CD14-positive monocyte (primary cell): ENCODE results near the gene CLEC4C. TPM values are rescaled to one million over a fixed set of nuclear protein-coding genes. Genes with fewer than 3 reads are reported as not detected.

Experiments used
- DNase-seq, 3 donors: peaks; one replicate each; pipeline ENCODE4 v3.0.0-alpha.2; 2011 to 2022
- H2AFZ ChIP-seq: 2 replicates; pipeline ENCODE4 v1.6.0; 2012; ENCODE audit warnings: mild to moderate bottlenecking, low read depth, low read length, inconsistent platforms; ENCODE audit not compliant: insufficient read depth, poor library complexity, severe bottlenecking
- H3K27ac ChIP-seq, 2 donors: 1 replicate in 1 of 2; 2 replicates in 1 of 2; pipeline ENCODE4 v1.5.1; 2012 to 2013; ENCODE audit warnings: low read length in 2 of 2, control low read depth in 1 of 2, inconsistent platforms in 1 of 2, low read depth in 1 of 2, mild to moderate bottlenecking in 1 of 2
- H3K27me3 ChIP-seq, 2 donors: one replicate each; pipeline versions ENCODE4 v1.6.0 to v1.6.1; 2011 to 2013; ENCODE audit warnings: low read length in 2 of 2; ENCODE audit not compliant: control insufficient read depth in 2 of 2, insufficient read depth in 2 of 2
- H3K36me3 ChIP-seq, 2 donors: replicated peaks in 1 of 2; 1 replicate in 1 of 2; 2 replicates in 1 of 2; pipeline versions ENCODE4 v1.5.1 to v1.6.1; 2012 to 2013; ENCODE audit warnings: low read length in 2 of 2, control low read depth in 1 of 2, inconsistent platforms in 1 of 2, mild to moderate bottlenecking in 1 of 2; ENCODE audit not compliant: insufficient read depth in 2 of 2, control insufficient read depth in 1 of 2
- H3K4me1 ChIP-seq, 2 donors: 1 replicate in 1 of 2; 2 replicates in 1 of 2; pipeline versions ENCODE4 v1.5.1 to v1.6.1; 2012 to 2013; ENCODE audit warnings: low read length in 2 of 2, control low read depth in 1 of 2, inconsistent platforms in 1 of 2, mild to moderate bottlenecking in 1 of 2, moderate library complexity in 1 of 2; ENCODE audit not compliant: insufficient read depth in 2 of 2, control insufficient read depth in 1 of 2
- H3K4me2 ChIP-seq: replicated peaks from 2 replicates; pipeline ENCODE3; 2012; ENCODE audit warnings: low read length, moderate library complexity, mild to moderate bottlenecking; ENCODE audit not compliant: poor library complexity, severe bottlenecking; ENCODE audit errors: extremely low read depth
- H3K4me3 ChIP-seq, 3 experiments: fragments of 200-600 bp in 1 of 3; sonication (generic) in 1 of 3; replicated peaks in 1 of 3; 1 replicate in 2 of 3; 2 replicates in 1 of 3; pipeline ENCODE4 v1.5.1; 2011 to 2013; ENCODE audit warnings: low read length in 3 of 3, mild to moderate bottlenecking in 3 of 3, control low read depth in 2 of 3, low read depth in 2 of 3, inconsistent platforms in 1 of 3, moderate library complexity in 1 of 3
- H3K79me2 ChIP-seq: 2 replicates; pipeline ENCODE4 v1.6.0; 2012; ENCODE audit warnings: mild to moderate bottlenecking, control low read depth, inconsistent platforms, low read length, moderate library complexity; ENCODE audit not compliant: insufficient read depth
- H3K9ac ChIP-seq: 2 replicates; pipeline ENCODE4 v1.6.0; 2017; ENCODE audit warnings: low read length, mild to moderate bottlenecking; ENCODE audit not compliant: insufficient read depth, poor library complexity, severe bottlenecking
- H3K9me3 ChIP-seq, 2 donors: replicated peaks in 1 of 2; 1 replicate in 1 of 2; 2 replicates in 1 of 2; pipeline versions ENCODE4 v1.5.1 to v1.6.1; 2012 to 2013; ENCODE audit warnings: low read length in 2 of 2, control low read depth in 1 of 2; ENCODE audit not compliant: control insufficient read depth in 1 of 2, insufficient read depth in 1 of 2
- H4K20me1 ChIP-seq: 2 replicates; pipeline ENCODE4 v1.6.0; 2012; ENCODE audit warnings: mild to moderate bottlenecking, low read length, control low read depth, moderate library complexity; ENCODE audit not compliant: insufficient read depth
- H3K27ac Mint-ChIP-seq, 7 donors: one replicate each; pipeline ENCODE4 v1.8.0; 2020; ENCODE audit warnings: mild to moderate bottlenecking in 7 of 7, mixed read lengths in 7 of 7, moderate library complexity in 6 of 7, inconsistent platforms in 2 of 7
- H3K27me3 Mint-ChIP-seq, 3 donors: one replicate each; pipeline ENCODE4 v1.8.0; 2021 to 2022; ENCODE audit warnings: low read depth in 3 of 3, mild to moderate bottlenecking in 3 of 3, mixed read lengths in 3 of 3, moderate library complexity in 3 of 3, inconsistent platforms in 1 of 3
- H3K36me3 Mint-ChIP-seq, 2 donors: one replicate each; pipeline ENCODE4 v1.8.0; 2020; ENCODE audit warnings: mixed read lengths in 2 of 2, inconsistent platforms in 1 of 2, mild to moderate bottlenecking in 1 of 2
- H3K4me1 Mint-ChIP-seq: one replicate; pipeline ENCODE4 v1.8.0; 2020; ENCODE audit warnings: mild to moderate bottlenecking, mixed read lengths
- H3K4me3 Mint-ChIP-seq, 2 donors: one replicate each; pipeline ENCODE4 v1.8.0; 2020; ENCODE audit warnings: mild to moderate bottlenecking in 2 of 2, mixed read lengths in 2 of 2, moderate library complexity in 1 of 2
- H3K9me3 Mint-ChIP-seq, 7 donors: one replicate each; pipeline ENCODE4 v1.8.0; 2020 to 2022; ENCODE audit warnings: mixed read lengths in 7 of 7, mild to moderate bottlenecking in 6 of 7, moderate library complexity in 6 of 7, inconsistent platforms in 2 of 7
- CTCF ChIP-seq: fragments of 200-600 bp; IDR thresholded peaks from one replicate; pipeline ENCODE4 v1.8.0; 2022; ENCODE audit warnings: antibody characterized with exemption, mild to moderate bottlenecking
- WGBS: methylation state at CpG from one replicate; pipeline ENCODE4 v1.1.5; 2013; ENCODE audit warnings: missing lambda C conversion rate; ENCODE audit not compliant: insufficient coverage; 5-methylcytosine and 5-hydroxymethylcytosine counted together
- intact Hi-C, 2 donors: fragments of 100-400 bp; cut with micrococcal nuclease; formaldehyde crosslinking; loops; one replicate each; pipeline versions ENCODE4 v1.15.0 to v1.15.1; 2023
- polyA plus RNA-seq, 3 donors: library from polyadenylated mRNA; depleted of rRNA in 1 of 3; unstranded in 2 of 3; stranded (reverse) in 1 of 3; fragments of 300-500 nt in 2 of 3; fragments of >200 nt in 1 of 3; fragmentation: Illumina TruSeq in 2 of 3; gene quantifications; 1 replicate in 2 of 3; 2 replicates in 1 of 3; pipeline ENCODE4 v1.2.3, GENCODE V29; 2012 to 2021

The CLEC4C gene
- polyA plus RNA-seq, 3 donors: 0.54 to 1.4 TPM; not detected in 1

GRCh38 chr12:7769999-7770398 lies 22.8 kb upstream of the CLEC4C start:
- Histone ChIP-seq H4K20me1 (no peaks in the 10 kb centered on the region), H3K27me3 (no peaks in the 10 kb centered on the region), H3K9me3 (no peaks in the 10 kb centered on the region), H3K27ac (no peak overlapping the region), H3K4me1 (peaks cover 6 to 7% of the 10 kb centered on the region in 2 donors), H3K4me3 (no peak overlapping the region), H3K9ac (no peak overlapping the region), H3K79me2 (no peaks in the 10 kb centered on the region), H3K36me3 (no peaks in the 10 kb centered on the region), H3K4me2 (no peak overlapping the region), H2AFZ (no peak overlapping the region)
- intact Hi-C loops: no loop called here
- Mint-ChIP-seq H3K27me3 (peaks cover 0 to 3% (median 2%) of the 10 kb centered on the region in 3 donors), H3K4me3 (peak overlapping the region in 1 of 2 donors; percentile 2), H3K4me1 (peaks cover 23% of the 10 kb centered on the region), H3K36me3 (no peaks in the 10 kb centered on the region), H3K27ac (no peak overlapping the region), H3K9me3 (no peaks in the 10 kb centered on the region)
- TF ChIP-seq CTCF: no peak
- no CpG with 5 or more reads among the region's 3 CpGs for WGBS
- DNase-seq: no peak

- Histone ChIP-seq H3K4me3 (no peak overlapping the region), H4K20me1 (no peaks in the 10 kb centered on the region), H3K27me3 (no peaks in the 10 kb centered on the region), H3K4me1 (peaks cover 19 to 20% of the 10 kb centered on the region in 2 donors), H3K79me2 (no peaks in the 10 kb centered on the region), H3K9ac (no peak overlapping the region), H3K36me3 (no peaks in the 10 kb centered on the region), H2AFZ (no peak overlapping the region), H3K4me2 (peak overlapping the region; percentile 31), H3K27ac (no peak overlapping the region), H3K9me3 (no peaks in the 10 kb centered on the region)
- Mint-ChIP-seq H3K27ac (peak overlapping the region in 3 of 7 donors; percentile 15 to 72 (median 40)), H3K4me1 (peaks cover 31% of the 10 kb centered on the region), H3K4me3 (peak overlapping the region in 1 of 2 donors; percentile 75), H3K36me3 (no peaks in the 10 kb centered on the region), H3K9me3 (no peaks in the 10 kb centered on the region), H3K27me3 (no peaks in the 10 kb centered on the region)
- intact Hi-C loops: no loop called here
- no peak for TF ChIP-seq CTCF
- WGBS: 33% methylated on average over 8 of the region's 9 CpGs
- no peak for DNase-seq
Measured at GRCh38 chr12:7758766-7759140, 11.6 kb upstream of the CLEC4C start.
